ENCODE measurements around the gene DOHH.
A peak's percentile ranks its signal among the peaks of the same experiment; 100 is the strongest.

DOHH gene

DNA sequence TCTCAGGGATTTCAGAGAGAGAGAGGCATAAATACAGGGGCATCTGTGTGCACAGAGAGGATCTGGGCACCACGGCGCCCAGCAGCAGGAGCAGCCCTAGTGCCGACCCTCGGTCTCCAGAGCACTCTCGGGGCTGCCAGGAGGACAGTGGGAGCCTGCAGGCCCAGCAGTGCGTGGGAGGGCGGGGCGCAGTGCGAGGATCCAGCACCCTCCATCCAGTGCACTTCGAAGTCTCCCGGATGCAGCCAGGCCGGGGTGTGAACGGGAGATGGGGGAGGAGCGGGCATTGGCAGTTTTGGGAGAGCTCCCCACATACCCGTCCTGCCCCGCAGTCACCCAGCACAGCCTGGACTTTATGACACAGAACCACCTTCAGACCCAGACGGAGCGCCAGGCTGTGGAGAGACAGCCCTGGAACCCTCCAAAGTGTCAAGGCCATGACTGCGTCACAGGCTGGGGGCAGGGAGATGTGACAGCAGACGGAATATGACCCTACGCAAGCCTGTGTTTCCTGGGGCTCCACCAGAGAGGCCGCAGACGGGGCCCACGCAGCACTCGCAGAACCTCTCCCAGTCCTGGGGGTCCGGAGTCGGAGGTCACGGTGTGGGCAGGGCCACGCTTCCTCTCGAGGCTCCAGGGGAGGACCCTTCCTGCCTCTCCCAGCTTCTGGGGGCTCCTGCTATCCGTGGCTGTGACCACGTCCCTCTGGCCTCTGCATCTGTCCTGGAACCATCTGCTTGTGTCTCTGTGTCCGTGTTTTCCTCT lies 23.8 kb upstream of the DOHH start:
- Histone ChIP-seq H2BK15ac (replicated peaks; ENCODE audit: low read depth) (no peak overlapping the region), H3K4me2 (ENCODE audit: low read length) (no peak overlapping the region), H3K23ac (ENCODE audit: low read length) (no peak overlapping the region), H3K4ac (ENCODE audit: low read depth, low read length) (no peak overlapping the region), H3K4me1 (ENCODE audit: control insufficient read depth, low read depth, low read length) (no peaks in the 10 kb centered on the region), H3K18ac (ENCODE audit: low read length) (no peak overlapping the region), H3K79me1 (ENCODE audit: low read length) (peaks cover 17% of the 10 kb centered on the region), H2AK5ac (ENCODE audit: low read length) (no peak overlapping the region), H3K27ac (ENCODE audit: low read depth, low read length) (no peak overlapping the region), H3K56ac (ENCODE audit: low read length) (no peak overlapping the region), H2BK120ac (ENCODE audit: low read depth, low read length) (no peak overlapping the region), H4K8ac (ENCODE audit: low read depth, low read length) (no peak overlapping the region), H2BK5ac (ENCODE audit: low read length) (no peak overlapping the region), H3K36me3 (ENCODE audit: control insufficient read depth, insufficient read depth, low read length) (peaks cover 7% of the 10 kb centered on the region), H3K9ac (ENCODE audit: low read length) (no peak overlapping the region), H3K27me3 (ENCODE audit: insufficient read depth, low read length, poor library complexity) (no peaks in the 10 kb centered on the region), H4K5ac (ENCODE audit: low read length) (no peak overlapping the region), H3K4me3 (ENCODE audit: low read length) (no peak overlapping the region), H3K79me2 (ENCODE audit: control insufficient read depth, insufficient read depth, low read length) (peaks cover 11% of the 10 kb centered on the region)
- no peak for DNase-seq
- no CpG with 5 or more reads among the region's 33 CpGs for WGBS (ENCODE audit: extremely low coverage, insufficient coverage, low lambda C conversion rate)

- H2BK120ac ChIP-seq (ENCODE audit: low read depth, low read length), result no peak overlapping the region
- peaks cover 22% of the 10 kb centered on the region for H3K79me1 ChIP-seq (ENCODE audit: low read length)
- H4K8ac ChIP-seq (ENCODE audit: low read depth, low read length), result no peak overlapping the region
- peaks cover 12% of the 10 kb centered on the region for H3K79me2 ChIP-seq (ENCODE audit: control insufficient read depth, insufficient read depth, low read length)
- no peak overlapping the region for H2BK15ac ChIP-seq (replicated peaks; ENCODE audit: low read depth)
- no peak overlapping the region for H4K5ac ChIP-seq (ENCODE audit: low read length)
- no peak overlapping the region for H3K4ac ChIP-seq (ENCODE audit: low read depth, low read length)
- H3K23ac ChIP-seq (ENCODE audit: low read length), result no peak overlapping the region
- no peak overlapping the region for H2AK5ac ChIP-seq (ENCODE audit: low read length)
- no CpG with 5 or more reads among the region's 21 CpGs for WGBS (ENCODE audit: extremely low coverage, insufficient coverage, low lambda C conversion rate)
- peaks cover 7% of the 10 kb centered on the region for H3K36me3 ChIP-seq (ENCODE audit: control insufficient read depth, insufficient read depth, low read length)
- DNase-seq, result no peak
- H3K18ac ChIP-seq (ENCODE audit: low read length), result no peak overlapping the region
- no peak overlapping the region for H3K9ac ChIP-seq (ENCODE audit: low read length)
- H3K4me1 ChIP-seq (ENCODE audit: control insufficient read depth, low read depth, low read length), result no peaks in the 10 kb centered on the region
- no peaks in the 10 kb centered on the region for H3K27me3 ChIP-seq (ENCODE audit: insufficient read depth, low read length, poor library complexity)
- H3K27ac ChIP-seq (ENCODE audit: low read depth, low read length), result no peak overlapping the region
- no peak overlapping the region for H3K56ac ChIP-seq (ENCODE audit: low read length)
- no peak overlapping the region for H3K4me2 ChIP-seq (ENCODE audit: low read length)
- H2BK5ac ChIP-seq (ENCODE audit: low read length), result no peak overlapping the region
- H3K4me3 ChIP-seq (ENCODE audit: low read length), result no peak overlapping the region
These were observed 23.0 kb upstream of the DOHH start for GRCh38 chr19:3523361-3524077.

DNA sequence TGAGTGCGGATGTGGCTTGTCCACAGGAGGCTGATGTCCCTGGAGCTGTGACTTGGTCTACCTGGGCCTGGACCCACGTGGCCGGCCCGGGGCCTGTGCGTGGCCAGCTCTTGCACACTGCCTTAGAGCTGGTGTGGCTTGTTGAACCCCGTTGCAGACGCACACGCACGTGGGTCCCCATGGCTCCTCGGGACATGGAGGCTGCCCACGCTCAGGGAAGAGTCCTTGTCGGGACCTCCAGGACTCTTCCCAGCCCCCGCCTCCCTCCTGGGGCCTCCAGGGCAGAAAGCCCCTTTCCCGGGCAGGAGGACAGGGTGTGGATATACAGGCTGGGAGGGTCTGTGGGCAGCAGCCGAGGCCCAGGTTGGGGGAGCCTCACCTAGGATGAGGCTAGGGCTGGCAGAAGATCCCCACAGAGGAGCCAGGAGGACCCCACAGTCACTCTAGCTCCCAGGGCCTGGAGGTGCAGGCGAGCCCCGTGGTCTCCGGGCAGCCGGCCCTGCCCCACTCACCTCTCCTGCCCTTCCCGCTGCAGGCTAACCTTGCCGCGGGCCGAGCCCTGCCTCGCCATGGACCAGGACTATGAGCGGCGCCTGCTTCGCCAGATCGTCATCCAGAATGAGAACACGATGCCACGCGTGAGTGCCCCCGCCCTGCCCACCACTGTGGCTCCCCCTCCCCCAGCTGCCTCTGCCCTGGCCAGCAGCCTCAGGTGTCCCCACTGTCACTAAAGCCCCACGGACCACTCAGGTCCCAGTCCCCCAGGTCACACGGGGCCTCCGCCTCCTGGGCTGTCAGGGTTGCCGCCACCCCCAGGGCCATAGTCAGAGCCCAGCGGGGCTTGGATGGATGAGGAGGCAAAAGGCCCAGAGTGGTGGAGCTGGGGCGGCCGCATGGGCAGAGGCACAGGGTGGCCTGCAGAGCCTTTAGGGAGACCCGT lies 22.2 kb upstream of the DOHH start:
- DNase-seq, result no peak
- no peak overlapping the region for H3K4ac ChIP-seq (ENCODE audit: low read depth, low read length)
- H4K5ac ChIP-seq (ENCODE audit: low read length), result no peak overlapping the region
- peaks cover 26% of the 10 kb centered on the region for H3K79me1 ChIP-seq (ENCODE audit: low read length)
- H3K23ac ChIP-seq (ENCODE audit: low read length), result no peak overlapping the region
- no peak overlapping the region for H3K4me2 ChIP-seq (ENCODE audit: low read length)
- no peak overlapping the region for H3K56ac ChIP-seq (ENCODE audit: low read length)
- H3K4me1 ChIP-seq (ENCODE audit: control insufficient read depth, low read depth, low read length), result no peaks in the 10 kb centered on the region
- no peak overlapping the region for H2BK120ac ChIP-seq (ENCODE audit: low read depth, low read length)
- no peak overlapping the region for H3K27ac ChIP-seq (ENCODE audit: low read depth, low read length)
- no peak overlapping the region for H2BK15ac ChIP-seq (replicated peaks; ENCODE audit: low read depth)
- no peak overlapping the region for H2BK5ac ChIP-seq (ENCODE audit: low read length)
- H3K36me3 ChIP-seq (ENCODE audit: control insufficient read depth, insufficient read depth, low read length), result peaks cover 7% of the 10 kb centered on the region
- no peak overlapping the region for H3K18ac ChIP-seq (ENCODE audit: low read length)
- no peak overlapping the region for H2AK5ac ChIP-seq (ENCODE audit: low read length)
- no peak overlapping the region for H3K9ac ChIP-seq (ENCODE audit: low read length)
- no peak overlapping the region for H3K4me3 ChIP-seq (ENCODE audit: low read length)
- H3K79me2 ChIP-seq (ENCODE audit: control insufficient read depth, insufficient read depth, low read length), result peaks cover 16% of the 10 kb centered on the region
- no peak overlapping the region for H4K8ac ChIP-seq (ENCODE audit: low read depth, low read length)
- H3K27me3 ChIP-seq (ENCODE audit: insufficient read depth, low read length, poor library complexity), result no peaks in the 10 kb centered on the region
- WGBS (ENCODE audit: extremely low coverage, insufficient coverage, low lambda C conversion rate), result no CpG with 5 or more reads among the region's 40 CpGs

- no peak overlapping the region for H3K4me3 ChIP-seq (ENCODE audit: low read length)
These were observed 20.6 kb upstream of the DOHH start for GRCh38 chr19:3521104-3521445.

DNA sequence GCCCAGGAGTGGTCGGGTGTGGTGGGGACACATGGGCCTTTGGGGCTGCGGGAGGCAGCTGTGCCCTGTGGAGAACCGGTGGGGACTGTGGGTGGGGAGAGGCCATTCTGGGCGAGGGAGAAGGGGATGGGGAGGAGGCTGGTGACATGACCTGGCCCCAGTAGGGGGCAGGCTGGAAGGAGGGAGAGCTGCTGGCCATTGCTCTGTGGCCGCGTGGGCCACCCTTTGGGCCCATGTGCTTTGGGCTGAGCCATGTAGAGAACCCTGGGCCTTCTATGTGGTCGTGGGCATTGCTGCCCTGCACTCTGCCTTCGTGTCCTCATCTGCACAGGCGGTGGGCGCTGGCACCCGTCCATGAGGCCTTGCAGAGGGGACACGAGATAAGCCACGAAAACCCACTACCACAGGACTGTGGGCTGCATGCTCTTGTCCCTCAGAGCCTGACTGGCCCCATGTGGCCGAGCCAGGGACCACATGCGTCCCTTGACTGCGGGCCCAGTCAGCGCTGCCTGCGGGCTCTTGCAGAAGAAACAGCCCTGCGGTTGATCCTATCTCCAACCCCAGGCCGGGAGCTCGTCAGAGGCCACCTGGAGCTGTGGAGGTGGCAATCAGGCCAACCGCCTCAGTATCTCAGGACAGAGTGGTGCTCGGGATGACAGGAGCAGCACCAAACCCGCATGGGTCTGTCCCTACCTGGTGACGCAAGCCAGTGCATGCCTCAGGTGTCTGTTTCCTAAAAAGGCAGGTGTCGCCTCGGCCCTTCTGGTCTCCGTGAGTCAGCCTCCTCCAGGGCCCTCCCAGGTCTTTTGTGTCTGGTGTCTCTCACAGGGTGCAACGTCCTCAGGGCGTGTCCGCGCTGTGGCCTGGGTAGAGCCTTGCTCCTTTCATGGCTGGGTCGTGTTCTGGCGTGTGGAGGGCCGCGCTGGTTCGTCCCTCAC lies 20.0 kb upstream of the DOHH start:
- Histone ChIP-seq H2BK5ac (ENCODE audit: low read length) (no peak overlapping the region), H3K79me1 (ENCODE audit: low read length) (peaks cover 35% of the 10 kb centered on the region), H2AK5ac (ENCODE audit: low read length) (no peak overlapping the region), H3K18ac (ENCODE audit: low read length) (no peak overlapping the region), H3K79me2 (ENCODE audit: control insufficient read depth, insufficient read depth, low read length) (peaks cover 28% of the 10 kb centered on the region), H3K4me2 (ENCODE audit: low read length) (no peak overlapping the region), H2BK120ac (ENCODE audit: low read depth, low read length) (no peak overlapping the region), H3K4me1 (ENCODE audit: control insufficient read depth, low read depth, low read length) (no peaks in the 10 kb centered on the region), H3K9ac (ENCODE audit: low read length) (no peak overlapping the region), H3K4ac (ENCODE audit: low read depth, low read length) (no peak overlapping the region), H2BK15ac (replicated peaks; ENCODE audit: low read depth) (no peak overlapping the region), H3K36me3 (ENCODE audit: control insufficient read depth, insufficient read depth, low read length) (peaks cover 2% of the 10 kb centered on the region), H3K23ac (ENCODE audit: low read length) (no peak overlapping the region), H3K27ac (ENCODE audit: low read depth, low read length) (no peak overlapping the region), H4K5ac (ENCODE audit: low read length) (no peak overlapping the region), H3K4me3 (ENCODE audit: low read length) (no peak overlapping the region), H4K8ac (ENCODE audit: low read depth, low read length) (no peak overlapping the region), H3K27me3 (ENCODE audit: insufficient read depth, low read length, poor library complexity) (no peaks in the 10 kb centered on the region), H3K56ac (ENCODE audit: low read length) (no peak overlapping the region)
- DNase-seq, result peak; percentile 60
- WGBS (ENCODE audit: extremely low coverage, insufficient coverage, low lambda C conversion rate), result no CpG with 5 or more reads among the region's 37 CpGs

More at GRCh38 chr19:3521104-3521445, 20.6 kb upstream of the DOHH start:
- no peak overlapping the region for H3K27ac ChIP-seq (ENCODE audit: low read depth, low read length)
- no peaks in the 10 kb centered on the region for H3K27me3 ChIP-seq (ENCODE audit: insufficient read depth, low read length, poor library complexity)
- H3K56ac ChIP-seq (ENCODE audit: low read length), result no peak overlapping the region
- H3K9ac ChIP-seq (ENCODE audit: low read length), result no peak overlapping the region
- H3K4ac ChIP-seq (ENCODE audit: low read depth, low read length), result no peak overlapping the region
- no peak overlapping the region for H2BK15ac ChIP-seq (replicated peaks; ENCODE audit: low read depth)
- WGBS (ENCODE audit: extremely low coverage, insufficient coverage, low lambda C conversion rate), result no CpG with 5 or more reads among the region's 7 CpGs
- no peak overlapping the region for H3K18ac ChIP-seq (ENCODE audit: low read length)
- peaks cover 2% of the 10 kb centered on the region for H3K36me3 ChIP-seq (ENCODE audit: control insufficient read depth, insufficient read depth, low read length)
- peaks cover 25% of the 10 kb centered on the region for H3K79me2 ChIP-seq (ENCODE audit: control insufficient read depth, insufficient read depth, low read length)
- no peak overlapping the region for H2AK5ac ChIP-seq (ENCODE audit: low read length)
- peaks cover 32% of the 10 kb centered on the region for H3K79me1 ChIP-seq (ENCODE audit: low read length)
- no peak overlapping the region for H3K4me2 ChIP-seq (ENCODE audit: low read length)
- no peak overlapping the region for H4K5ac ChIP-seq (ENCODE audit: low read length)
- no peaks in the 10 kb centered on the region for H3K4me1 ChIP-seq (ENCODE audit: control insufficient read depth, low read depth, low read length)
- H3K23ac ChIP-seq (ENCODE audit: low read length), result no peak overlapping the region
- H4K8ac ChIP-seq (ENCODE audit: low read depth, low read length), result no peak overlapping the region
- no peak overlapping the region for H2BK120ac ChIP-seq (ENCODE audit: low read depth, low read length)
- no peak for DNase-seq
- no peak overlapping the region for H2BK5ac ChIP-seq (ENCODE audit: low read length)

Measured in mesendoderm (in vitro differentiated cells).